ENCODE data around the gene POLL.
A peak's percentile ranks its signal among the peaks of the same experiment; 100 is the strongest.

POLL gene

GRCh38 chr10:101573885-101574753 is 13.9 kb downstream of the POLL start:
- no peak for DNase-seq (ENCODE audit: low read depth)

DNA sequence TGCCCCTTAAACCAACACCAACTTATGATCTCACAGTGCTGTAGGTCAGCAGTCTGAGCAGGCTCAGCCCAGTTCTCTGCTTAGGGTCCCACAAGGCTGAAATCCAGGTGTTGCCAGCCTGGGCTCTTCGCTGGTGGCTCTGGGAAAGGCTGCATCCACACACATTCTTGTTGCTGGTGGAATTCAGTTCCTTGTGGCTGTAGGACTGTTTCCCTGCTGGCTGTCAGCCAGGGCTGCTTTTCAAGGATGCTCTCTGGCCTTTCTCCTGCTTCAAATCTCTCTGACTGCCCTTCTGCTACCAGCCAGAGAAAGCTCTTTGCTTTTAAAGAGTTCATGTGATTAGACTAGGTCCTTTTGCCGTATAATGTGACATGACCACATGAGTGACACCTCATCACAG is 15.3 kb downstream of the POLL start:
- DNase-seq (ENCODE audit: low read depth) = no peak

- DNase-seq (ENCODE audit: low read depth) = no peak
Measured at GRCh38 chr10:101572126-101572525, 15.9 kb downstream of the POLL start.

- no peak for DNase-seq (ENCODE audit: low read depth)
Measured at GRCh38 chr10:101571271-101571925, 16.7 kb downstream of the POLL start.

GRCh38 chr10:101570428-101571270 is 17.4 kb downstream of the POLL start:
- DNase-seq (ENCODE audit: low read depth) = no peak

DNA sequence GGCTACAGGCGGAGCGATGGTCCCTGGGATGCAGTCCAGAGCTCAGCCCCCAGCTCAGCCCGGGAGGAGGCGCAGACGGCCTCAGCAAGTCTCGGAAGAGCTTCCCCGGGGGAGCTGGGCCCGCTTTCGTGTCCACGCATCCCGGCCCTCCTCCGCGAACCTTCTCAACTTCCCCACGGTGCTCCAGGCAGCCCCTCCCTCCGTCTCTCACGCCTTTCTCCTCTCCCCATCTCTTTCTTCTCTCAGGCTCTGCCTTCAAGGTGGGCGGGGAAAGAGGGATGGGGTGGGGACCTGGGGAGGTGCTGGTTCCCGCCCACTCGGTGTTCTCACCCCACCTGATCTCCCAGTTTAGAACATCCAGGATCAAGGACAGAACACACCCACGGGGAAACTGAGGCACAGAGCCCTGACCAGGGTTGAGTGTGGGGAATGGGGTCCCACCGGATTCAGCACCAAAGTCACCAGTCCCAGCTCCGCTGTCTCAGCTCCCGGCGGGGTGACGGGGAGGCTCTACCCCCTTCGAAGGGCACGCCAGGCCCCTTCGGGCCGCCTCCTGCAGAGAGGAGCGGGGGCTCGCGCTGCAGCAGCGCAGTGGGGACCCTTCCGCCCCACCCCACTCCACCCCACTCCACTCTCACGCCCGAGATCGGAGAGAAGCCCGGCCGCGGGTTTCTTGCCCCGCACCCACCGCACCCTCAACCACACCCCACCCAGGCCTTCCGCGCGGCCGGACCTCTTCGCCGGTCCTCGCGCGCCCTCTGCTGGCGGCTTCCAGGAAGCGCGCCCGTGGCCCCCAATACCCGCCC is 18.2 kb downstream of the POLL start:
- DNase-seq (ENCODE audit: low read depth) = peak; percentile 72

DNA sequence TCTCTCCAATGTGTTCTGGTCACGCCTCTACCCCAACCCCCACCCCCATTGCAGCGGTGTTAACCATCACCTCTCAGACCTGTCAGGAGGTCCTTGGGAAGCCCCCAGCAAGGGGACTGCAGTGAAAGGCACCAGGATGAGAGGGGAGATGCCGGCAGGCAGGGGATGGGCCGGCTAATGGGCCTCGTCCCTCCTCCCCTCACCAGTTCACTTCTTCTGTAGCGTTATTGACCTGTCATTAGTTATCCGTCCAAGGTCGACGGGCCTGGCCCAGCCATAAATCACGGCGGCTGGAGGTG is 18.8 kb downstream of the POLL start:
- DNase-seq (ENCODE audit: low read depth) = no peak

- no peak for DNase-seq (ENCODE audit: low read depth)
Measured at GRCh38 chr10:101568054-101568745, 19.9 kb downstream of the POLL start.

DNA sequence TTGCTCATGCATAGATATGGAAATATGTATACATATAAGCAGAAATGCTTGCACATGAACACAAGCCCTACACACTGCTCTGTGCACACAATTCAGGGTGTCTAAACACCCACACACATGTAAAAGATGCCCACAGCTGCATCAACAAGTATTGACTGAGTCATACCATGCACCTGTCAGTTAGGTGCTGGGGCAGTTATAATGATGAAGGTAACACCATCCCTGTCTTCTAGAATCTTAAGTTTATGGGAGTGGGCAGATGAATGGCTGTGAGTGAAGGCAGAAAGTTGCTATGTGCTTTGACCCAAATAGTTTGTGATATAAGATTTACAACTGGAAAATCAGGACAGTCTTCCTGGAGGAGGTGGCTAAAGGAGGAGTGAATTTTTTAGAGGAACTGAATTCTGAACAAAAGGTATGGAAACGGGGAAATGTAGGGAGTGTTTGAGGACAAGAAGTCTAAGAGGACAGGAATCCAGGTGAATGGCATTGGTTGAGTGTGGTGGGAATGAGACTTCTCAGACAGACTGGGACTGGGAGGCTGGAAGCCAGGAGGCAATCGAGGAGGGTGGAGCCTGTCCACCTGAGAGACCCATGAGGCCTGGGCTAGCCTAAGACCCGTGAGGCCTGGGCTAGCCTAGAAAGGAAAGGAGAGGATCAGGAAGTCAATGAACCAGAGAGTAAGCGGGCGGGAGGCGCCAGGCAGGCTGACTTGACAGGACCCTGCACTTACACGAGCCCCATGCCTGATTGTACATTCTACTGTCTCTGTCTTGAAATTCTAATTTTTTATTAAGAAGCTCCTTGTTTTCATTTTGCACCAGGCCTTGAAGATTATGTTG is 20.7 kb downstream of the POLL start:
- DNase-seq (ENCODE audit: low read depth) = no peak

- no peak for DNase-seq (ENCODE audit: low read depth)
Measured at GRCh38 chr10:101566333-101567164, 21.5 kb downstream of the POLL start.

DNA sequence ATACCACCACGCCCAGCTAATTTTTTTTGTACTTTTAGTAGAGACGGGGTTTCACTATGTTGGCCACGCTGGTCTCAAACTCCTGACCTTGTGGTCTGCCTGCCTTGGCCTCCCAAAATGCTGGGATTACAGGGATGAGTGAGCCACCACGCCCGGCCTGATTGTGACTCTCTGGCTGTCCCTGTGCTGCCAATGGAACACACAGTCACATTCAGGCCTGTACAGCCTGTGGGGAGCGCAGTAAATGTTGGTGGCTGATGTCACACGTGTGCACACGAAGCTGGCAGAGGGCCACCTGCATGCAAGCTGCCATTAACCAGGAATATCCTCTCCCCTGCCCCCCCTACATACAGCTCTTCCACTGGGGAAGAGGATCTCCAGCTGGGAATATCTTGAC is 22.1 kb downstream of the POLL start:
- DNase-seq (ENCODE audit: low read depth) = no peak

GRCh38 chr10:101565370-101565900 is 22.6 kb downstream of the POLL start:
- DNase-seq (ENCODE audit: low read depth) = no peak

DNA sequence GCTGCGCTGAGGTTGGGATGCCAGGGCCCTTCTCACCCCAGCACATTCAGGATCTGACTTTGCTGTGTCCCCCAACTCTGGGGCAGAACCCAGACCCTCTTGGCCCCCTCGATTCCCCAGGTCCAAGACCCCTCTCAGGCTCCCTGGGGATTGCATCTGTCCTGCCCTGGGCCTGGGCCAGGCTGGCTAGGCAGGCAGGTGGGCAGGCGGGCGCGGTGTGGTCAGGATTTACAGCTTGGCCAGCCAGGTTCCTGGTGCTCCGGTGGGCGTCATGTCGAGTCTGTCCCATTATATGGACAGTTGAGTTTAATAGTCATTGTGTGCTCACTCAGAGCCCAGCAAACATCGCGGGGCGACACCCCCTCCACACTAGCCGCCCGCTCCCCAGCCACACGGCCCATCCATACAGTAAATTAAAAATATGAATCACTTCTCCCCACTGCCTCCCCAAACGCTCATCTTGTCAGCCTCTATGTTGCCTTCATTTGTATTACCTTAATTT is 23.5 kb downstream of the POLL start:
- DNase-seq (ENCODE audit: low read depth) = no peak

GRCh38 chr10:101563497-101564040 is 24.5 kb downstream of the POLL start:
- DNase-seq (ENCODE audit: low read depth) = no peak

DNA sequence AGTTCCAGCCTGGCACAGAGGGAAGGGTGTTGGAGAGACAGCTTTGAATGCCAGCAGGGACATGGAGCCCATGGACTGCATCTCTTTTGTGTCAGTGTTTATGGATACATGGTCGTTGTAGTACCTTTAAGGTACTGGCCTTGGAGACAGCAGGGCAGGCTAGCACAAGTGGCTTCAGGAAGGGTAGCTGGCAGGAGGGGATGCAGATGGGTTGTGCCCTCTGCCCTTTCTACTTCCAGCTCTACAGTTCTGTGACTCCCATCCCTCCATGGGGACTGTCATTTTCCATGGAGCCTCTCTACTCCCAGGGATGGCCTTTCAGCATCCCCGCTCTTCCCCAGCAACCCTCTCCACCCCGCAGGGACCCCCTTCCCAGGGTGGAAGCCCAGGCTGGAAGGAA is 25.1 kb downstream of the POLL start:
- no peak for DNase-seq (ENCODE audit: low read depth)

GRCh38 chr10:101562231-101562630 is 25.8 kb downstream of the POLL start:
- DNase-seq (ENCODE audit: low read depth) = no peak

DNA sequence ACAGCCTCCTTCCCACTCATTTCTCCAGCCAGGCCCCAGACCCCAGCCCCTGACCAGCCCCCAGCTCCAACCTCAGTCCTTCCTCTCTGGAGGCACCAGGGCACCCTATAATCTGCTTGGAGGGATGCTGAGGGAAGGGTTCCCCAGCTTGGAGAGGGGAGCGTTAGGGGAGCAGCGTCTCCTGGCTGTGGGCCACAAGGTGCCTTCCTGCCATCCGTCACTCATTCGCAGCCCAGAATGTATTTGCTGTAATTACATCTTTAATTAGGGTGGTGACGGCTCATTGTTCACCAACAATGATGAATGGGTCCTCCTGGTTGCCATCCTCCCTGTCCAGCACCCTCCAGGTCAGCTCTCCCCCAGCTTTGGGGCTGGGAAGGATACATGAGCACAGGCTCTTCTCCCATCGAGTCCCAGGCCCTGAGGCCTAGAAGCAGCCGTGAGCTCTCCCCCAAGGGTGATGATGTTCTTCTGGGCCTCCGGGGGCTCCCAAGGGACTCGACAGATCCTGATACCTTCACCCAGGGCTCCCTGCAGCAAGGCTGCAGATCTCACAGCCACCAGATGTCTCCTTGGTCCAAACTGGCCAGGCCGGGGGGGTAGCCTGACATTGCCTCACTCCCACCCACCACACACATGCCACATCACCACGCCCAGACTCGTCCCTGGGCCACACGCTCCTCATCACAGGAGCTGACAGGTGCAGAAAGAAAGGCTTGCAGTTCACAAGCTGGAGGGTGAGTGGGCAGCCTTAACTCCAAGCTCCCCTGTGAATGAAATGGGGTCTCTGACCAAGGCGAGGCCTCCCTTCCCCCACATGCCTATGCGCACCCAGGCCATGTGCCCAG is 26.8 kb downstream of the POLL start:
- no peak for DNase-seq (ENCODE audit: low read depth)

Data from activated T-cell treated with anti-CD3 and anti-CD28 coated beads for 1 hour (primary cell).